Measurements from ENCODE around the gene ASPA. TPM values are rescaled to one million over a fixed set of nuclear protein-coding genes. Genes with fewer than 3 reads are reported as not detected.

ASPA gene
- total RNA-seq, 1 donor from 2014 or later, result 0.41 TPM

- no peak for FAIRE-seq
- no peak for DNase-seq (ENCODE audit: low spot score in 2 of 2)
Observed at GRCh38 chr17:3532106-3532858, 56.5 kb downstream of the ASPA start.

GRCh38 chr17:3532859-3533142 lies 57.0 kb downstream of the ASPA start:
- DNase-seq (ENCODE audit: low spot score in 2 of 2) (no peak), FAIRE-seq (no peak)

- FAIRE-seq (no peak), DNase-seq (ENCODE audit: low spot score in 2 of 2) (no peak)
Observed at GRCh38 chr17:3533752-3534151, 58.0 kb downstream of the ASPA start.

- no peak for FAIRE-seq
- no peak for DNase-seq (ENCODE audit: low spot score in 2 of 2)
Observed at GRCh38 chr17:3534881-3535252, 59.1 kb downstream of the ASPA start.

GRCh38 chr17:3535253-3535995 lies 59.6 kb downstream of the ASPA start:
- FAIRE-seq (no peak), DNase-seq (ENCODE audit: low spot score in 2 of 2) (peak in 1 of 2 donors; percentile 73)

- DNase-seq (ENCODE audit: low spot score in 2 of 2), result no peak
- FAIRE-seq, result no peak
Observed at GRCh38 chr17:3536716-3537115, 60.9 kb downstream of the ASPA start.

- FAIRE-seq (no peak), DNase-seq (ENCODE audit: low spot score in 2 of 2) (no peak)
Observed at GRCh38 chr17:3539881-3540540, 64.2 kb downstream of the ASPA start.

GRCh38 chr17:3542410-3543088 lies 66.8 kb downstream of the ASPA start:
- FAIRE-seq, result no peak

GRCh38 chr17:3543453-3543852 lies 67.7 kb downstream of the ASPA start:
- no peak for DNase-seq (ENCODE audit: low spot score in 2 of 2)
- no peak for FAIRE-seq

More at GRCh38 chr17:3542410-3543088, 66.8 kb downstream of the ASPA start:
- DNase-seq (ENCODE audit: low spot score in 2 of 2), result no peak

- DNase-seq (ENCODE audit: low spot score in 2 of 2) (no peak), FAIRE-seq (no peak)
Observed at GRCh38 chr17:3544365-3544764, 68.6 kb downstream of the ASPA start.

GRCh38 chr17:3545151-3545550 lies 69.4 kb downstream of the ASPA start:
- FAIRE-seq (no peak), DNase-seq (ENCODE audit: low spot score in 2 of 2) (no peak)

- DNase-seq (ENCODE audit: low spot score in 2 of 2) (no peak), FAIRE-seq (no peak)
Observed at GRCh38 chr17:3546521-3546920, 70.7 kb downstream of the ASPA start.

GRCh38 chr17:3546997-3547396 lies 71.2 kb downstream of the ASPA start:
- DNase-seq (ENCODE audit: low spot score in 2 of 2) (no peak), FAIRE-seq (no peak)

GRCh38 chr17:3547628-3548027 lies 71.8 kb downstream of the ASPA start:
- DNase-seq (ENCODE audit: low spot score in 2 of 2) (no peak), FAIRE-seq (no peak)

GRCh38 chr17:3549610-3550162 lies 73.9 kb downstream of the ASPA start:
- FAIRE-seq (no peak), DNase-seq (ENCODE audit: low spot score in 2 of 2) (no peak)

GRCh38 chr17:3551189-3551588 lies 75.4 kb downstream of the ASPA start:
- no peak for DNase-seq (ENCODE audit: low spot score in 2 of 2)

GRCh38 chr17:3552916-3553315 lies 77.1 kb downstream of the ASPA start:
- no peak for DNase-seq (ENCODE audit: low spot score in 2 of 2)
- no peak for FAIRE-seq

More at GRCh38 chr17:3551189-3551588, 75.4 kb downstream of the ASPA start:
- FAIRE-seq, result no peak
